H1 (cell line): ENCODE data around the gene SPCS1. TPM values are rescaled to one million over a fixed set of nuclear protein-coding genes. Genes with fewer than 3 reads are reported as not detected.

Source experiments
- CTCF ChIA-PET: fragments of 300-600 bp; sonication (Branson Sonifier 250); formaldehyde crosslinking; loops from one replicate; lab custom pipeline; 2021; ENCODE audit not compliant: partially characterized antibody; lab: Charles Lee
- POLR2A ChIA-PET: fragments of 300-600 bp; sonication (Branson Sonifier 250); formaldehyde crosslinking; loops from one replicate; lab custom pipeline; 2021; ENCODE audit warnings: inconsistent platforms; ENCODE audit not compliant: partially characterized antibody; lab: Charles Lee
- DNase-seq, 2 experiments: peaks; one replicate each; pipeline versions ENCODE4 v3.0.0 to v3.0.0-alpha.2; 2010 to 2022; ENCODE audit warnings: low spot score in 2 of 2, low read depth in 1 of 2, mixed read lengths in 1 of 2
- FAIRE-seq: peaks from 2 replicates; lab custom pipeline; 2011; peaks lifted over from hg19 to GRCh38; lab: Jason Lieb, UNC
- H2AFZ ChIP-seq: 2 replicates; pipeline ENCODE4 v1.8.1; 2012; ENCODE audit warnings: low read length, inconsistent platforms
- H2AK5ac ChIP-seq: 2 replicates; pipeline ENCODE4 v1.6.1; 2013; ENCODE audit warnings: low read depth, low read length
- H2BK120ac ChIP-seq: replicated peaks from 2 replicates; pipeline ENCODE3; 2013; ENCODE audit warnings: low read depth, low read length, inconsistent platforms
- H2BK12ac ChIP-seq: 2 replicates; pipeline ENCODE4 v1.6.1; 2013; ENCODE audit warnings: low read depth, low read length
- H2BK15ac ChIP-seq: 2 replicates; pipeline ENCODE4 v1.6.1; 2013; ENCODE audit warnings: low read length
- H2BK20ac ChIP-seq: 2 replicates; pipeline ENCODE4 v1.6.1; 2013; ENCODE audit warnings: low read length
- H2BK5ac ChIP-seq: 2 replicates; pipeline ENCODE4 v1.6.1; 2013; ENCODE audit warnings: low read depth, low read length
- H3K14ac ChIP-seq: 2 replicates; pipeline ENCODE4 v1.6.1; 2013; ENCODE audit warnings: inconsistent platforms; ENCODE audit not compliant: insufficient read length
- H3K18ac ChIP-seq: 2 replicates; pipeline ENCODE4 v1.6.1; 2013; ENCODE audit warnings: low read length; ENCODE audit errors: extremely low read depth
- H3K23ac ChIP-seq: 2 replicates; pipeline ENCODE4 v1.6.1; 2013; ENCODE audit warnings: inconsistent platforms; ENCODE audit not compliant: insufficient read length
- H3K23me2 ChIP-seq: 2 replicates; pipeline ENCODE4 v1.6.1; 2013; ENCODE audit warnings: low read depth, low read length
- H3K27ac ChIP-seq: 2 replicates; pipeline ENCODE4 v1.6.1; 2011; ENCODE audit warnings: low read depth, low read length, inconsistent platforms
- H3K27me3 ChIP-seq, 4 experiments: replicated peaks in 1 of 4; 1 replicate in 1 of 4; 2 replicates in 3 of 4; pipeline versions ENCODE4 v1.6.1 to v1.8.1; 2011 to 2013; ENCODE audit warnings: low read length in 3 of 4, mild to moderate bottlenecking in 3 of 4, inconsistent platforms in 2 of 4, mixed read lengths in 2 of 4, moderate library complexity in 1 of 4; ENCODE audit not compliant: control insufficient read depth in 3 of 4, insufficient read depth in 3 of 4; ENCODE audit errors: extremely low read depth in 1 of 4
- H3K36me3 ChIP-seq, 4 experiments: 2 replicates each; pipeline versions ENCODE4 v1.6.1 to v1.8.1; 2011 to 2013; ENCODE audit warnings: mild to moderate bottlenecking in 4 of 4, low read length in 3 of 4, moderate library complexity in 2 of 4, control low read depth in 1 of 4, inconsistent platforms in 1 of 4; ENCODE audit not compliant: insufficient read depth in 4 of 4, control insufficient read depth in 2 of 4
- H3K4ac ChIP-seq: replicated peaks from 2 replicates; pipeline ENCODE3; 2013; ENCODE audit warnings: low read length, low read depth, mixed read lengths, inconsistent platforms; ENCODE audit not compliant: insufficient read length
- H3K4me1 ChIP-seq, 4 experiments: replicated peaks in 1 of 4; 1 replicate in 1 of 4; 2 replicates in 3 of 4; pipeline versions ENCODE4 v1.6.1 to v1.8.1; 2011 to 2013; ENCODE audit warnings: low read length in 3 of 4, inconsistent platforms in 2 of 4, mixed read lengths in 1 of 4; ENCODE audit not compliant: insufficient read depth in 4 of 4, control insufficient read depth in 3 of 4
- H3K4me2 ChIP-seq, 2 experiments: 2 replicates each; pipeline versions ENCODE4 v1.6.1 to v1.8.1; 2011 to 2013; ENCODE audit warnings: low read depth in 2 of 2, low read length in 2 of 2, control low read depth in 1 of 2, inconsistent platforms in 1 of 2, mild to moderate bottlenecking in 1 of 2; ENCODE audit not compliant: insufficient read depth in 1 of 2
- H3K4me3 ChIP-seq, 4 experiments: fragments of 200-600, 300-600 bp in 1 of 4; sonication (generic), shearing (Covaris generic), sonication (Bioruptor Twin) in 1 of 4; 2 replicates each; pipeline versions ENCODE4 v1.5.1 to v1.8.1; 2011 to 2016; ENCODE audit warnings: low read length in 4 of 4, low read depth in 3 of 4, control low read depth in 2 of 4, inconsistent platforms in 2 of 4, mild to moderate bottlenecking in 2 of 4, mixed read lengths in 1 of 4, moderate library complexity in 1 of 4; ENCODE audit not compliant: insufficient read depth in 2 of 4; ENCODE audit errors: extremely low read depth in 1 of 4
- H3K56ac ChIP-seq: replicated peaks from 2 replicates; pipeline ENCODE3; 2013; ENCODE audit warnings: low read depth, mild to moderate bottlenecking, mixed read lengths, low read length, inconsistent platforms; ENCODE audit not compliant: insufficient read length
- H3K79me1 ChIP-seq: 2 replicates; pipeline ENCODE4 v1.6.1; 2013; ENCODE audit warnings: low read depth, low read length, control low read depth
- H3K79me2 ChIP-seq, 2 experiments: 2 replicates each; pipeline versions ENCODE4 v1.6.1 to v1.8.1; 2012 to 2013; ENCODE audit warnings: low read length in 2 of 2, mild to moderate bottlenecking in 2 of 2, inconsistent platforms in 1 of 2; ENCODE audit not compliant: insufficient read depth in 2 of 2, control insufficient read depth in 1 of 2
- H3K9ac ChIP-seq, 4 experiments: replicated peaks in 1 of 4; 1 replicate in 1 of 4; 2 replicates in 3 of 4; pipeline versions ENCODE4 v1.6.1 to v1.8.1; 2011 to 2013; ENCODE audit warnings: low read depth in 3 of 4, low read length in 3 of 4, control low read depth in 2 of 4, mild to moderate bottlenecking in 2 of 4, moderate library complexity in 2 of 4, inconsistent platforms in 1 of 4; ENCODE audit errors: extremely low read depth in 1 of 4
- H3K9me3 ChIP-seq, 2 experiments: 2 replicates each; pipeline versions ENCODE4 v1.6.1 to v1.8.1; 2012 to 2013; ENCODE audit warnings: mild to moderate bottlenecking in 2 of 2, moderate library complexity in 2 of 2, control low read depth in 1 of 2, inconsistent platforms in 1 of 2, low read depth in 1 of 2, low read length in 1 of 2, mixed read lengths in 1 of 2; ENCODE audit not compliant: insufficient read depth in 2 of 2
- H4K20me1 ChIP-seq, 2 experiments: replicated peaks in 1 of 2; 2 replicates each; pipeline versions ENCODE3 to v1.8.1; 2011 to 2013; ENCODE audit warnings: inconsistent platforms in 2 of 2, low read length in 2 of 2, mild to moderate bottlenecking in 1 of 2; ENCODE audit not compliant: insufficient read depth in 2 of 2, control insufficient read depth in 1 of 2
- H4K5ac ChIP-seq: 2 replicates; pipeline ENCODE4 v1.6.1; 2013; ENCODE audit warnings: low read length, low read depth, mixed read lengths, inconsistent platforms; ENCODE audit not compliant: insufficient read length
- H4K8ac ChIP-seq: 2 replicates; pipeline ENCODE4 v1.8.0; 2013; ENCODE audit warnings: mild to moderate bottlenecking, moderate library complexity, low read length, inconsistent platforms; ENCODE audit not compliant: insufficient read depth; ENCODE audit errors: extremely low read depth
- H4K91ac ChIP-seq: replicated peaks from 2 replicates; pipeline ENCODE3; 2013; ENCODE audit warnings: low read length, mixed read lengths, inconsistent platforms; ENCODE audit not compliant: insufficient read length
- BACH1 ChIP-seq: IDR thresholded peaks from 2 replicates; pipeline ENCODE4 v1.6.1; 2012; ENCODE audit warnings: low read length, improper control_type of control experiment
- CBX5 ChIP-seq: fragments of 300-800, 300-1000 bp; sonication (generic); IDR thresholded peaks from 2 replicates; pipeline ENCODE4 v1.7.1; 2016; ENCODE audit warnings: antibody characterized with exemption, low read length, low read depth
- FOSL1 ChIP-seq: IDR thresholded peaks from 2 replicates; pipeline ENCODE4 v1.6.1; 2011; ENCODE audit warnings: mild to moderate bottlenecking, low read depth, low read length, moderate library complexity; ENCODE audit not compliant: insufficient read depth
- KDM4A ChIP-seq: IDR thresholded peaks from one replicate; pipeline ENCODE4 v1.7.1; 2012; ENCODE audit warnings: low read depth, mild to moderate bottlenecking, moderate library complexity, low read length, inconsistent platforms; ENCODE audit not compliant: severe bottlenecking
- PHF8 ChIP-seq: fragments of 200-600 bp; sonication (generic); conservative IDR thresholded peaks from 2 replicates; pipeline ENCODE4 v1.7.1; 2012; ENCODE audit warnings: low read depth, mild to moderate bottlenecking, inconsistent platforms, low read length, moderate library complexity
- SIN3A ChIP-seq, 2 experiments: IDR thresholded peaks in 1 of 2; conservative IDR thresholded peaks in 1 of 2; 2 replicates each; pipeline ENCODE4 v1.6.1; 2011 to 2012; ENCODE audit warnings: low read length in 2 of 2, improper control_type of control experiment in 1 of 2, low read depth in 1 of 2, mild to moderate bottlenecking in 1 of 2
- SP2 ChIP-seq: IDR thresholded peaks from 2 replicates; pipeline ENCODE4 v1.6.1; 2012; ENCODE audit warnings: mild to moderate bottlenecking, low read length, inconsistent platforms
- TBP ChIP-seq: IDR thresholded peaks from 2 replicates; pipeline ENCODE4 v1.6.1; 2011; ENCODE audit warnings: low read depth, low read length, improper control_type of control experiment
- TCF12 ChIP-seq: IDR thresholded peaks from 2 replicates; pipeline ENCODE4 v1.6.1; 2011; ENCODE audit warnings: low read depth, mild to moderate bottlenecking, low read length
- TEAD4 ChIP-seq: IDR thresholded peaks from 2 replicates; pipeline ENCODE4 v1.6.1; 2012; ENCODE audit warnings: low read depth, low read length, inconsistent platforms, mixed read lengths
- YY1 ChIP-seq: IDR thresholded peaks from 2 replicates; pipeline ENCODE4 v1.6.1; 2011; ENCODE audit warnings: low read depth, mild to moderate bottlenecking, low read length
- ZNF274 ChIP-seq: IDR thresholded peaks from 2 replicates; pipeline ENCODE4 v1.7.0; 2012; ENCODE audit warnings: low read length, borderline replicate concordance; ENCODE audit errors: extremely low read depth
- WGBS, 2 experiments: shearing (Covaris generic) in 1 of 2; methylation state at CpG; one replicate each; pipeline versions ENCODE4 v1.1.6 to v1.1.7; 2013 to 2015; ENCODE audit warnings: low lambda C conversion rate in 2 of 2, mixed read lengths in 2 of 2, inconsistent platforms in 1 of 2, low coverage in 1 of 2, missing lambda C conversion rate in 1 of 2; ENCODE audit not compliant: insufficient replicate concordance in 2 of 2, insufficient coverage in 1 of 2, insufficient read length in 1 of 2; ENCODE audit errors: extremely low coverage in 1 of 2, missing lambda C conversion rate in 1 of 2; 5-methylcytosine and 5-hydroxymethylcytosine counted together
- polyA plus RNA-seq, 7 experiments: library from polyadenylated mRNA; depleted of rRNA in 3 of 7; stranded (reverse) in 5 of 7; unstranded in 2 of 7; fragments of >200 nt in 5 of 7; fragments of 200-250 nt in 2 of 7; gene quantifications; 1 replicate in 5 of 7; 2 replicates in 1 of 7; 4 replicates in 1 of 7; pipeline versions ENCODE4 v1.2.1 to v1.2.3, GENCODE V29; 2011 to 2013; ENCODE audit warnings: missing spikeins in 2 of 7, mixed read lengths in 2 of 7
- total RNA-seq: library from RNA; stranded (reverse); fragmentation: NEBNext Ultra II Directional; extraction: Animal tissue kit (Norgen Biotek cat#: 25700); gene quantifications from 2 replicates; pipeline ENCODE4 v1.2.1, GENCODE V29; 2021

The SPCS1 gene
- total and polyA plus RNA-seq, 2 of the 8 experiments (the other 6 are each of a cell fraction or from before 2014, with no cell fraction given): 104 to 191 TPM

DNA sequence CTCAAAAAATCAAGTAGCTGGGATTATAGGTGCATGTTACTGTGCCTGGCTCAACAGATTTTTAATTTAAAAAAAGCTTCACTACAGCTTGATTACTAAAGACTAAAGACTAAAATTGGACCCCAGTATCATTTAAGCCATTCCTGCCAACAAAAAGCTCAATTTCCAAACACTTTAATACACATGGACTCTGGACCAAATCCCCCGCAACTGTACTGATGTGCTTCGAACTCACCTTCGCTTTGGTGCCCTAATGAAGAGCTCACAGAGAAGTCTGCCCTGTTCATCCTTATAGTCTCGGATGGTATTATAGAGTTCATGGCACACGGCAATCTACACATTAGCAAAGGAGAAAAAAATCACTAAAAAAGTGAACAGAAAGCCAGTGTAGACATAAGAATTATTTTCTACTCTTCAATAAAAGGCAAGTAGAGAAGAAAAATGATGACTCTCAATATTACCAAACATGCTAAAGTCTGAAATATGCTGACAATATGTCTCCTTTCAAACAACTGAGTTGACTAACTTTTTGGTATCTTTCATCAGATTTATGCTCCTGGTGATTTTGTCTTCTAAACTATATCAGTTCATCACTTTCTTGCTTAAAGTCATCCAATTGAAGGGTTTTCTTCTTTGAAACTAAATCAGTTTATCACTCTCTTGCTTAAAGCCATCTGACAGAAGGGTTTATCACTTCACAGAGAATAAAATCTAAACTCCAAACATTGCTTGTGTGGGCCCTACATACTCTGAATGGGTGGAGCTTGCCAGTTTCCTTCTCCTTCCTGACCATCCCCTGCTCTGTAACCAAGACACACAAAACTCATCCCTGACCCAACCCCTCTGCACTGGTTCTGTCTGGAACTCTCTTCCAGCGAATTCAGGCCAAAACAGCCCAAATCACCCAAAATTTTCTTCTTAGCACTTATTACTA is 27.4 kb upstream of the SPCS1 start:
- DNase-seq (no peak), FAIRE-seq (no peak)
- no peak overlapping the region for H2BK120ac ChIP-seq
- no peaks in the 10 kb centered on the region for H3K23me2 ChIP-seq
- no peak overlapping the region for H3K18ac ChIP-seq
- no peak overlapping the region for H4K8ac ChIP-seq
- no peak overlapping the region for H4K5ac ChIP-seq
- peaks cover 0 to 35% of the 10 kb centered on the region in 2 experiments; a peak in 3 of 4 replicates for H3K79me2 ChIP-seq
- no peak overlapping the region for H3K56ac ChIP-seq
- no peak overlapping the region for H2BK5ac ChIP-seq
- WGBS, 2 experiments: 91% methylated on average over 6 of the region's 6 CpGs; no CpG with 5 or more reads in 1 of the 2 experiments
- no peak overlapping the region for H3K4ac ChIP-seq
- no peak overlapping the region for H3K27ac ChIP-seq
- no peaks in the 10 kb centered on the region for H3K79me1 ChIP-seq
- H3K4me1 ChIP-seq: no peaks in the 10 kb centered on the region
- peaks cover 14 to 30% (median 22%) of the 10 kb centered on the region in 4 experiments for H3K36me3 ChIP-seq
- no peak overlapping the region for H3K4me3 ChIP-seq
- H2AFZ ChIP-seq: no peak overlapping the region
- H2AK5ac ChIP-seq: no peak overlapping the region
- no peak overlapping the region for H3K4me2 ChIP-seq
- no peak overlapping the region for H3K23ac ChIP-seq
- no peaks in the 10 kb centered on the region for H3K9me3 ChIP-seq
- POLR2A ChIA-PET: interaction anchor here (1.3 to 1.9 kb wide), 4 partner anchors 8 to 134 kb away, joined by 3 to 11 read pairs (median 4); partner anchors contain the start of genes GNL3 and PBRM1
- CTCF ChIA-PET: interaction anchor here (0.5 to 0.9 kb wide), 2 partner anchors 9 to 89 kb away, joined by 3 read pairs; no protein-coding TSS in a partner anchor
- H4K91ac ChIP-seq: no peak overlapping the region
- H3K9ac ChIP-seq: no peak overlapping the region
- H2BK12ac ChIP-seq: no peak overlapping the region
- no peaks in the 10 kb centered on the region for H3K27me3 ChIP-seq
- H2BK15ac ChIP-seq: no peak overlapping the region
- peaks cover 0 to 3% of the 10 kb centered on the region in 2 experiments for H4K20me1 ChIP-seq
- H2BK20ac ChIP-seq: no peak overlapping the region
- H3K14ac ChIP-seq: no peak overlapping the region
- TF ChIP-seq FOSL1 (no peak), TCF12 (no peak), ZNF274 (no peak), YY1 (no peak), SP2 (no peak), TEAD4 (no peak), TBP (no peak), SIN3A (conservative IDR thresholded peaks at IDR 0.05 in 1 of 2, IDR thresholded peaks at IDR 0.05 in 1 of 2; ENCODE audit: low read depth in 1 of 2, low read length in 2 of 2) (no peak), CBX5 (no peak), KDM4A (no peak), BACH1 (no peak), PHF8 (no peak)
